CD4-positive, alpha-beta T cell (primary cell): Measurements from ENCODE around the gene PTGER1. TPM values are rescaled to one million over a fixed set of nuclear protein-coding genes. Genes with fewer than 3 reads are reported as not detected.

Experiments used
- ATAC-seq: fragments of 200-7000 bp; cut with Tn5 transposase; one replicate; pipeline ENCODE4 v1.10.0; 2022; ENCODE audit warnings: mild to moderate bottlenecking; ENCODE audit not compliant: poor library complexity
- CTCF ChIA-PET: fragments of 350-600 bp; sonication (Branson Sonifier 250); formaldehyde crosslinking; loops from one replicate; lab custom pipeline; 2021; ENCODE audit warnings: antibody characterized with exemption, inconsistent platforms; lab: Charles Lee
- POLR2A ChIA-PET: fragments of 350-600 bp; sonication (Branson Sonifier 250); formaldehyde crosslinking; loops from one replicate; lab custom pipeline; 2021; ENCODE audit warnings: antibody characterized with exemption, inconsistent platforms; lab: Charles Lee
- DNase-seq, 14 experiments: peaks; one replicate each; pipeline ENCODE4 v3.0.0-alpha.2; 2013 to 2020; ENCODE audit warnings: mixed read lengths in 2 of 14
- H3K27ac ChIP-seq, 2 donors: one replicate each; pipeline versions ENCODE4 v1.5.1 to v1.7.0; 2013; ENCODE audit warnings: low read length in 2 of 2, low read depth in 1 of 2, mild to moderate bottlenecking in 1 of 2
- H3K27me3 ChIP-seq, 2 experiments: 1 replicate in 1 of 2; 2 replicates in 1 of 2; pipeline versions ENCODE4 v1.6.1 to v1.7.0; 2013; ENCODE audit warnings: low read length in 2 of 2, control low read depth in 1 of 2, mild to moderate bottlenecking in 1 of 2, moderate library complexity in 1 of 2; ENCODE audit not compliant: insufficient read depth in 2 of 2, control insufficient read depth in 1 of 2
- H3K36me3 ChIP-seq: one replicate; pipeline ENCODE4 v1.6.1; 2013; ENCODE audit warnings: low read length, control low read depth; ENCODE audit not compliant: insufficient read depth
- H3K4me1 ChIP-seq: one replicate; pipeline ENCODE4 v1.6.1; 2013; ENCODE audit warnings: low read length, control low read depth; ENCODE audit not compliant: insufficient read depth
- H3K4me3 ChIP-seq: one replicate; pipeline ENCODE4 v1.5.1; 2013; ENCODE audit warnings: mild to moderate bottlenecking, low read length, moderate library complexity
- H3K9me3 ChIP-seq, 2 experiments: 1 replicate in 1 of 2; 2 replicates in 1 of 2; pipeline versions ENCODE4 v1.6.1 to v1.7.0; 2013; ENCODE audit warnings: low read length in 2 of 2, mild to moderate bottlenecking in 2 of 2, control low read depth in 1 of 2, moderate library complexity in 1 of 2; ENCODE audit not compliant: control insufficient read depth in 1 of 2, insufficient read depth in 1 of 2
- H3K27ac Mint-ChIP-seq: one replicate; pipeline ENCODE4 v1.8.0; 2020; ENCODE audit warnings: mixed read lengths
- H3K27me3 Mint-ChIP-seq: one replicate; pipeline ENCODE4 v1.8.0; 2021; ENCODE audit warnings: mixed read lengths
- H3K36me3 Mint-ChIP-seq: one replicate; pipeline ENCODE4 v1.8.0; 2021; ENCODE audit warnings: low read depth, mixed read lengths
- H3K4me1 Mint-ChIP-seq: one replicate; pipeline ENCODE4 v1.8.0; 2021; ENCODE audit warnings: low read depth, mixed read lengths
- H3K4me3 Mint-ChIP-seq: one replicate; pipeline ENCODE4 v1.8.0; 2020; ENCODE audit warnings: mild to moderate bottlenecking, mixed read lengths
- H3K9me3 Mint-ChIP-seq: one replicate; pipeline ENCODE4 v1.8.0; 2020; ENCODE audit warnings: mixed read lengths
- CTCF ChIP-seq: fragments of 200-600 bp; IDR thresholded peaks from one replicate; pipeline ENCODE4 v1.8.0; 2022; ENCODE audit warnings: antibody characterized with exemption, mild to moderate bottlenecking
- intact Hi-C, 2 experiments: fragments of 100-400 bp; cut with DNase I in 1 of 2; cut with micrococcal nuclease in 1 of 2; formaldehyde crosslinking; loops; one replicate each; pipeline versions ENCODE4 v1.15.1 to v1.9.0; 2023 to 2025; cut with DNase I, micrococcal nuclease
- total RNA-seq, 174 experiments: library from RNA in 2 of 174; stranded (reverse) in 2 of 174; gene quantifications; one replicate each; pipeline ENCODE4 v1.2.3 and lab custom pipeline; 2021 to 2026

PTGER1 gene
- total RNA-seq, 2 experiments from 2014 or later: not detected

- H3K4me3 ChIP-seq: no peak overlapping the region
- peaks cover 43% of the 10 kb centered on the region for H3K4me1 ChIP-seq
- no peak for TF ChIP-seq CTCF
- no peaks in the 10 kb centered on the region for H3K9me3 Mint-ChIP-seq
- DNase-seq: no peak
- H3K4me1 Mint-ChIP-seq: peaks cover 26% of the 10 kb centered on the region
- peaks cover 87% of the 10 kb centered on the region for H3K36me3 ChIP-seq
- H3K27me3 ChIP-seq: no peaks in the 10 kb centered on the region
- H3K9me3 ChIP-seq: peaks cover 0 to 4% of the 10 kb centered on the region in 2 experiments
- H3K27me3 Mint-ChIP-seq: no peaks in the 10 kb centered on the region
- H3K27ac Mint-ChIP-seq: no peak overlapping the region
- intact Hi-C loops: no loop called here
- H3K27ac ChIP-seq: no peak overlapping the region
- no peak for ATAC-seq
- H3K4me3 Mint-ChIP-seq: no peak overlapping the region
- H3K36me3 Mint-ChIP-seq: peaks cover 82% of the 10 kb centered on the region
- ChIA-PET CTCF (interaction anchor here (0.6 kb wide), 1 partner anchor 41 kb away, joined by 3 read pairs; no protein-coding TSS in a partner anchor), POLR2A (interaction anchor here (0.6 to 0.9 kb wide), 2 partner anchors 9 to 26 kb away, joined by 3 read pairs; no protein-coding TSS in a partner anchor)
Measured at GRCh38 chr19:14446336-14447036, 28.7 kb downstream of the PTGER1 start.

- TF ChIP-seq CTCF: no peak
- peak overlapping the region; percentile 58 for H3K4me3 Mint-ChIP-seq
- ATAC-seq (no peak), DNase-seq (no peak)
- H3K27me3 ChIP-seq: no peaks in the 10 kb centered on the region
- no peaks in the 10 kb centered on the region for H3K9me3 Mint-ChIP-seq
- peaks cover 68% of the 10 kb centered on the region for H3K36me3 ChIP-seq
- ChIA-PET CTCF (no interaction called here), POLR2A (no interaction called here)
- H3K4me3 ChIP-seq: no peak overlapping the region
- H3K27ac ChIP-seq: no peak overlapping the region
- no peaks in the 10 kb centered on the region for H3K9me3 ChIP-seq
- intact Hi-C loops: no loop called here
- H3K36me3 Mint-ChIP-seq: peaks cover 71% of the 10 kb centered on the region
- H3K4me1 Mint-ChIP-seq: peaks cover 41% of the 10 kb centered on the region
- H3K27me3 Mint-ChIP-seq: no peaks in the 10 kb centered on the region
- no peak overlapping the region for H3K27ac Mint-ChIP-seq
- H3K4me1 ChIP-seq: peaks cover 58% of the 10 kb centered on the region
Measured at GRCh38 chr19:14443632-14444216, 31.4 kb downstream of the PTGER1 start.

GRCh38 chr19:14442891-14443631 is 32.1 kb downstream of the PTGER1 start:
- ATAC-seq (no peak), DNase-seq (no peak)
- intact Hi-C loops: no loop called here
- H3K27me3 ChIP-seq: no peaks in the 10 kb centered on the region
- H3K4me1 Mint-ChIP-seq: peaks cover 40% of the 10 kb centered on the region
- H3K4me3 Mint-ChIP-seq: peak overlapping the region; percentile 15
- H3K36me3 Mint-ChIP-seq: peaks cover 65% of the 10 kb centered on the region
- H3K27me3 Mint-ChIP-seq: no peaks in the 10 kb centered on the region
- no peak overlapping the region for H3K27ac ChIP-seq
- H3K4me1 ChIP-seq: peaks cover 58% of the 10 kb centered on the region
- ChIA-PET POLR2A (no interaction called here), CTCF (no interaction called here)
- TF ChIP-seq CTCF: no peak
- H3K4me3 ChIP-seq: no peak overlapping the region
- no peaks in the 10 kb centered on the region for H3K9me3 ChIP-seq
- H3K27ac Mint-ChIP-seq: no peak overlapping the region
- H3K36me3 ChIP-seq: peaks cover 62% of the 10 kb centered on the region
- no peaks in the 10 kb centered on the region for H3K9me3 Mint-ChIP-seq
